Nephron progenitor cell (in vitro differentiated cells): Measurements from ENCODE around the gene ANKFY1.
A peak's percentile ranks its signal among the peaks of the same experiment; 100 is the strongest.

Experiments
- DNase-seq: peaks from one replicate; pipeline ENCODE4 v3.0.0; 2021
- H3K27ac Mint-ChIP-seq: 2 replicates; pipeline ENCODE4 v1.8.0; 2021; ENCODE audit warnings: mild to moderate bottlenecking, moderate library complexity, mixed read lengths
- H3K27me3 Mint-ChIP-seq: 2 replicates; pipeline ENCODE4 v1.8.0; 2021; ENCODE audit warnings: mild to moderate bottlenecking, low read depth, mixed read lengths; ENCODE audit not compliant: poor library complexity
- H3K36me3 Mint-ChIP-seq: 2 replicates; pipeline ENCODE4 v1.8.0; 2021; ENCODE audit warnings: low read depth, mixed read lengths
- H3K4me1 Mint-ChIP-seq: 2 replicates; pipeline ENCODE4 v1.8.0; 2021; ENCODE audit warnings: mixed read lengths
- H3K4me3 Mint-ChIP-seq: 2 replicates; pipeline ENCODE4 v1.8.0; 2021; ENCODE audit warnings: mild to moderate bottlenecking, moderate library complexity, mixed read lengths
- H3K9me3 Mint-ChIP-seq: 2 replicates; pipeline ENCODE4 v1.8.0; 2021; ENCODE audit warnings: mild to moderate bottlenecking, moderate library complexity, mixed read lengths
- TF ChIP-seq, protein P1 (sequence below): fragments of 200-600 bp; sonication (generic); IDR thresholded peaks from 2 replicates; pipeline ENCODE4 v1.5.0; 2021; ENCODE audit warnings: antibody characterized with exemption

ANKFY1 gene

DNA sequence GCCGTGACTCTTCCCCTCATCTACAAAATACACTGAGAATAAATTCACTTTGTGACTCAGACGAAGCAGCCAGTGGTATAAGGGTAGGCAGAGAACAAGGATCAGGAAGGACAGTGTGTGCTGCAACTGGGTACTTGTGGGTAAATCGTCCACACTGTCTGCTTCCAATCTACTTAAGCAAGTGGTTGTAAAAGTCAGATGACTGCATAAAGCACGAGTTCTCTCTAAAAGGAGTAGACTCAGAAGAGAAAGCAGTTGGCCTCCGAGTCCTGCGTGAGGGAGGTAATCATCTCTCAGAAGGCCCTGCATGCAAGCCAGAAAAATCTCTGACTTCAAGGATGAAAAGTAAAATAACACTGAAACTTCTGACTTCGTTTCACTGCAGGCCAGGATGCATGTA is 43.1 kb downstream of the ANKFY1 start:
- TF ChIP-seq, protein P1, sequence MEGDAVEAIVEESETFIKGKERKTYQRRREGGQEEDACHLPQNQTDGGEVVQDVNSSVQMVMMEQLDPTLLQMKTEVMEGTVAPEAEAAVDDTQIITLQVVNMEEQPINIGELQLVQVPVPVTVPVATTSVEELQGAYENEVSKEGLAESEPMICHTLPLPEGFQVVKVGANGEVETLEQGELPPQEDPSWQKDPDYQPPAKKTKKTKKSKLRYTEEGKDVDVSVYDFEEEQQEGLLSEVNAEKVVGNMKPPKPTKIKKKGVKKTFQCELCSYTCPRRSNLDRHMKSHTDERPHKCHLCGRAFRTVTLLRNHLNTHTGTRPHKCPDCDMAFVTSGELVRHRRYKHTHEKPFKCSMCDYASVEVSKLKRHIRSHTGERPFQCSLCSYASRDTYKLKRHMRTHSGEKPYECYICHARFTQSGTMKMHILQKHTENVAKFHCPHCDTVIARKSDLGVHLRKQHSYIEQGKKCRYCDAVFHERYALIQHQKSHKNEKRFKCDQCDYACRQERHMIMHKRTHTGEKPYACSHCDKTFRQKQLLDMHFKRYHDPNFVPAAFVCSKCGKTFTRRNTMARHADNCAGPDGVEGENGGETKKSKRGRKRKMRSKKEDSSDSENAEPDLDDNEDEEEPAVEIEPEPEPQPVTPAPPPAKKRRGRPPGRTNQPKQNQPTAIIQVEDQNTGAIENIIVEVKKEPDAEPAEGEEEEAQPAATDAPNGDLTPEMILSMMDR = no peak
- Mint-ChIP-seq H3K27me3 (no peaks in the 10 kb centered on the region), H3K9me3 (no peaks in the 10 kb centered on the region), H3K36me3 (peaks cover 61% of the 10 kb centered on the region), H3K4me1 (peaks cover 24% of the 10 kb centered on the region), H3K4me3 (no peak overlapping the region), H3K27ac (peak overlapping the region; percentile 85)
- no peak for DNase-seq

DNA sequence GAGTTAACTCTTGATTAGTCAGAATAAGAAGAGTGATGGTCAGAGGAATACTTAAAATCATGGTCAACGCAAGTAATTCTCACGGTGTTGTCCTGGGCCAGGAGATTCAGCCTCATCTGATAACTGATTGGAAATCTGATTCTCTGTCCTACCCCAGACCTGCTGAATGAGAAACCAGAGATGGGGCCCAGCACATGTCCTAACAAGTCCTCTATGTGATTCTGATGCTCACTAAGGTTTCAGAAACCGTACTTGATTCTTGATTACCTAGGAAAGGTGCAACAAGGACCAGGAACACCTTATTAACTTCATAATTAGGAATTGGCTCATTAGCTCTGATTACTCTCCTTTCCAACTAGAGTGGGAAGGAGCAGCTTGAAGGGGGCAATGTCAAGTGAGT is 44.5 kb downstream of the ANKFY1 start:
- Mint-ChIP-seq H3K9me3 (no peaks in the 10 kb centered on the region), H3K27me3 (no peaks in the 10 kb centered on the region), H3K27ac (peak overlapping the region; percentile 25), H3K36me3 (peaks cover 57% of the 10 kb centered on the region), H3K4me1 (peaks cover 28% of the 10 kb centered on the region), H3K4me3 (no peak overlapping the region)
- TF ChIP-seq, protein P1 = no peak
- no peak for DNase-seq

DNA sequence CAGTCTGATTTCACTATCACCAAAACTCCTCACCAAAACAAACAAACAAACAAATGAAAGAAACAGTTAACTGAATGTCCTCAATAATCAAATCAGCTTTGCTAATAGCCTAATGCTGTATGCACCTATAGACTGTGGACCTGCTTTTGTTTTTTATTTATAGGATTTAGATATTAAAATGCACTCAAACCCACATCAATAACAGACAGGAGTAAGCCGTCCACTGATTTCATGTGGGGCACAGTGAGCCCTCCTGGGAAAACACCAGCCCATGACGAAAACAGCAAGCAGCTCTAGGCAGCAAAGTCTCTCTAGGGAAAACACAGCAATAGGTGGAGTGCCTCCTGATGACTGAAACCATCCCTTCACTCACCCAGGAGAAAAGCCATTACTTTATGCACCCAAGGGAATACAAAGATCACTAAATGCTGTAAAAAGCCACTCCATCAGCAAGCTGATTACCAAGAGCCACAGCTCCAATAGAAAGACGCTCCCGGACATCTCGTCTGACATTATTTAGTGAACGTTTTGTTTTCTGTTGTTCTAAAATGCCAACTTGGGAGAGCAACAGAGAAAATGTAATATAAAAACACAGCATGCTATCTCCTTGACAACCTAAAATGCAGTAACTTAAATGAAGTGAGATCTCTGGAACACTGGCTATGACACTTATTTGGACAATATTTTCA is 47.8 kb downstream of the ANKFY1 start:
- H3K27ac Mint-ChIP-seq = peak overlapping the region; percentile 18
- no peak overlapping the region for H3K4me3 Mint-ChIP-seq

DNA sequence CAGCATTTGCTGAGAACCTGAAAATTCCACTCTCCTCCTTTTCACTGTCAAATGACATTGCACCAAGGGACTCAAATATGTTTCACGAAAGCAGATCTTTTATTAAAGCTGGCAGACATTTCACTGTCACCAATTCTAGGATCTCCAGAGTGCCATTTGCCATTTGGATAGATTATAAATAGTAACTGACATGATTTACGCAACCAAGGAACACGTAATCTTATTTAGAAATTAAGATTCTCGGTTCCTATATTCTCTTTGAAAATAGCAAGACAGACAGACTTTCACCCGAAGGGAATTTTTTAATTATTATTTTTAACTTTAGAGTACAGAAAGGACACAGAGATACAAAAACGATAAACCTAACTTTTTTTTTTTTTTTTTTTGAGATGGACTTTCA is 49.6 kb downstream of the ANKFY1 start:
- Mint-ChIP-seq H3K36me3 (peaks cover 60% of the 10 kb centered on the region), H3K27ac (no peak overlapping the region), H3K9me3 (no peaks in the 10 kb centered on the region), H3K4me1 (peaks cover 14% of the 10 kb centered on the region), H3K4me3 (no peak overlapping the region), H3K27me3 (no peaks in the 10 kb centered on the region)
- TF ChIP-seq, protein P1 = no peak
- no peak for DNase-seq

More for the DNA sequence above, 47.8 kb downstream of the ANKFY1 start:
- TF ChIP-seq, protein P1 = no peak
- Mint-ChIP-seq H3K9me3 (no peaks in the 10 kb centered on the region), H3K36me3 (peaks cover 58% of the 10 kb centered on the region), H3K27me3 (no peaks in the 10 kb centered on the region), H3K4me1 (peaks cover 23% of the 10 kb centered on the region)
- no peak for DNase-seq

DNA sequence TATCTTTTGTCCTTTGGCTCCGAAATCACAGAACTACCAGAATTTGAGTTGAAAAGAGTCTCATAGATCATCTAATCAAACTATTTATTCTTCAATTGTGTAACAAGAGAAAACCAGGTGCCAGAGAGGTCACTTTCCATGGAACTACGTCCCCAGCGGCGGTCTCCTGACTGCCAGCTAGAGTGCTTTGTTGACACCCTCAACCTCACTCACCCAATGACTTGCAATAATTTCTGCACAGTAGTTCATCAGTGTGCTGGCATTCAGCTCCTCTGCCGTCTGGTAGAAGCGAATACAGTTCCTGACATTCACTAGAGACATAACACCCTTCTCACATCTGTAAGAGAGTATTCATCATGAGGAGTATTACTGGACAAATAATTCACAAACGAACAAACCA is 54.2 kb downstream of the ANKFY1 start:
- H3K4me3 Mint-ChIP-seq = no peak overlapping the region
- no peaks in the 10 kb centered on the region for H3K9me3 Mint-ChIP-seq
- peaks cover 65% of the 10 kb centered on the region for H3K36me3 Mint-ChIP-seq

More for the DNA sequence above, 54.2 kb downstream of the ANKFY1 start:
- Mint-ChIP-seq H3K27ac (peak overlapping the region; percentile 19), H3K27me3 (no peaks in the 10 kb centered on the region), H3K4me1 (no peaks in the 10 kb centered on the region)
- DNase-seq = no peak
- TF ChIP-seq, protein P1 = no peak
